Dermis lymphatic vessel endothelial cell (primary cell): ENCODE results near the gene CLCNKA. TPM values are rescaled to one million over a fixed set of nuclear protein-coding genes. Genes with fewer than 3 reads are reported as not detected.

ENCODE experiments used
- total RNA-seq: library from RNA; depleted of rRNA; stranded (reverse); fragments of >200 nt; gene quantifications from 2 replicates; pipeline ENCODE4 v1.2.1, GENCODE V29; 2014

Gene CLCNKA
- total RNA-seq, result not detected in 2 replicates

GRCh38 chr1:16021681-16022080 lies at the start of gene CLCNKA:
CLCNKA (plus strand) TSS chr1:16022036; CDS start chr1:16022620, 584 bp downstream.

GRCh38 chr1:15975805-15976680 lies 45.8 kb upstream of the CLCNKA start, which contains the start of gene ZBTB17:
ZBTB17 (minus strand) TSS chr1:15976101; CDS start chr1:15948495, 27,606 bp downstream.

GRCh38 chr1:16017461-16018303 lies 4.2 kb upstream of the CLCNKA start, which contains the start of gene HSPB7:
HSPB7 (minus strand) TSS chr1:16018043; CDS start chr1:16017963, 80 bp downstream.

GRCh38 chr1:16043521-16043920 lies 21.7 kb downstream of the CLCNKA start, which contains the start of gene CLCNKB:
CLCNKB (plus strand) TSS chr1:16043782; CDS start chr1:16044493, 711 bp downstream.

GRCh38 chr1:16073490-16074119 lies 51.8 kb downstream of the CLCNKA start, which contains the start of gene FAM131C:
FAM131C (minus strand) TSS chr1:16073651; CDS start chr1:16073442, 209 bp downstream.

Other genes starting within 250 kb of the CLCNKA start
- 4.8 and 6.6 TPM in 2 replicates for gene UQCRHL, start 214.4 kb upstream of the CLCNKA start, total RNA-seq
- gene SPEN, start 174.3 kb upstream of the CLCNKA start, total RNA-seq, result 15.6 and 20.5 TPM in 2 replicates
- 29.9 and 34.4 TPM in 2 replicates for gene ZBTB17, start 45.9 kb upstream of the CLCNKA start, total RNA-seq
- gene SRARP, start 17.8 kb upstream of the CLCNKA start, total RNA-seq, result 0.34 and 1.1 TPM in 2 replicates
- gene HSPB7, start 4.0 kb upstream of the CLCNKA start, total RNA-seq, result under 0.01 TPM in 1 of 2 replicates, not detected in the other
- gene CLCNKB, start 21.7 kb downstream of the CLCNKA start, total RNA-seq, result 0.22 TPM in 1 of 2 replicates, not detected in the other
- 0.11 TPM in 1 of 2 replicates, not detected in the other for gene FAM131C, start 51.6 kb downstream of the CLCNKA start, total RNA-seq
- gene EPHA2, start 134.0 kb downstream of the CLCNKA start, total RNA-seq, result 58.1 and 65.6 TPM in 2 replicates
- gene ARHGEF19, start 190.6 kb downstream of the CLCNKA start, total RNA-seq, result 2.4 and 3.9 TPM in 2 replicates
- 7.2 and 8.5 TPM in 2 replicates for gene CPLANE2, start 215.1 kb downstream of the CLCNKA start, total RNA-seq